Measurements from ENCODE around the gene CCDC9B. TPM values are rescaled to one million over a fixed set of nuclear protein-coding genes. Genes with fewer than 3 reads are reported as not detected.

The CCDC9B gene
- total and polyA plus RNA-seq, 2 of the 4 experiments (the other 2 are of a cell fraction), result 19.7 to 30.9 TPM

- no peak overlapping the region for H3K4me3 ChIP-seq (ENCODE audit: insufficient read depth, low read depth, low read length)
- H3K56ac ChIP-seq (ENCODE audit: extremely low read depth, insufficient read depth, low read length), result no peak overlapping the region
- H4K8ac ChIP-seq (ENCODE audit: low read depth in 2 of 2, low read length in 2 of 2), result no peak overlapping the region
- peaks cover 20% of the 10 kb centered on the region for H3K27me3 ChIP-seq (ENCODE audit: control insufficient read depth, insufficient read depth, low read length)
- BruUV-seq (replicated peaks), result no TSS peak
- H3K4ac ChIP-seq (ENCODE audit: low read depth, low read length), result no peak overlapping the region
- H3K9me1 ChIP-seq (ENCODE audit: insufficient read depth, low read length), result 0 out of 2 replicates have a peak, but pooled peaks cover 3% of the 10 kb centered on the region
- H4K5ac ChIP-seq (ENCODE audit: low read depth, low read length), result no peak overlapping the region
- H3K9me3 ChIP-seq (ENCODE audit: control insufficient read depth, insufficient read depth, low read length), result no peaks in the 10 kb centered on the region
- ChIA-PET CTCF (interaction anchor here (1.3 kb wide), 1 partner anchor 20 kb away, joined by 5 read pairs; no protein-coding TSS in a partner anchor), POLR2A (ENCODE audit: unreplicated experiment) (interaction anchor here (0.6 kb wide), 1 partner anchor 427 kb away, joined by 3 read pairs; no protein-coding TSS in a partner anchor)
- no peak overlapping the region for H2BK20ac ChIP-seq (ENCODE audit: low read depth, low read length)
- H2BK15ac ChIP-seq (ENCODE audit: low read depth, low read length), result no peak overlapping the region
- peaks cover 2% of the 10 kb centered on the region; the same call in 1 of the 2 replicates for H3K4me1 ChIP-seq (ENCODE audit: control insufficient read depth, insufficient read depth, low read length)
- dilution Hi-C loops (cut with HindIII; ENCODE audit: low sequenced_read_pairs, unreplicated experiment) (no loop called here), in situ Hi-C loops (cut with MboI; ENCODE audit: low sequenced_read_pairs) (no loop called here), intact Hi-C loops (cut with micrococcal nuclease) (no loop called here)
- no peaks in the 10 kb centered on the region for H3K79me1 ChIP-seq (ENCODE audit: low read depth in 1 of 2, low read length in 2 of 2)
- no peak overlapping the region for H2AK9ac ChIP-seq (replicated peaks; ENCODE audit: low read depth, low read length, poor library complexity)
- no peak overlapping the region for H2BK5ac ChIP-seq (ENCODE audit: low read depth, low read length, poor library complexity, severe bottlenecking)
- no peak overlapping the region for H3K27ac ChIP-seq (ENCODE audit: insufficient read depth, low read length)
- H4K91ac ChIP-seq (ENCODE audit: insufficient read depth, low read depth, low read length), result no peak overlapping the region
- H4K20me1 ChIP-seq (ENCODE audit: insufficient read depth, low read length), result no peaks in the 10 kb centered on the region
- ATAC-seq (ENCODE audit: low read depth), result no peak
- H2AK5ac ChIP-seq (ENCODE audit: low read depth, low read length), result no peak overlapping the region
- no peak overlapping the region for H3K14ac ChIP-seq (replicated peaks; ENCODE audit: low read depth, low read length)
- no peaks in the 10 kb centered on the region for H3K36me3 ChIP-seq (ENCODE audit: control insufficient read depth, insufficient read depth, low read length)
- no peak overlapping the region for H3K23ac ChIP-seq (ENCODE audit: low read depth, low read length)
- WGBS, 2 experiments (ENCODE audit: extremely low coverage in 2 of 2, insufficient read length in 1 of 2), result 100% methylated on average over 1 of the region's 6 CpGs; no CpG with 5 or more reads in 1 of the 2 experiments
- TF ChIP-seq POLR2A (IDR thresholded peaks at IDR 0.05; ENCODE audit: low read depth, low read length), result no peak
- no peak for TF ChIP-seq MXI1 (IDR thresholded peaks at IDR 0.05; ENCODE audit: borderline replicate concordance, low read depth, low read length)
- no peak for TF ChIP-seq BHLHE40 (IDR thresholded peaks at IDR 0.05; ENCODE audit: low read depth, low read length)
- no peak for TF ChIP-seq CEBPB (IDR thresholded peaks at IDR 0.05; ENCODE audit: low read depth, low read length)
- no peak for TF ChIP-seq RFX5 (IDR thresholded peaks at IDR 0.05; ENCODE audit: low read depth, low read length)
- TF ChIP-seq, protein P1, sequence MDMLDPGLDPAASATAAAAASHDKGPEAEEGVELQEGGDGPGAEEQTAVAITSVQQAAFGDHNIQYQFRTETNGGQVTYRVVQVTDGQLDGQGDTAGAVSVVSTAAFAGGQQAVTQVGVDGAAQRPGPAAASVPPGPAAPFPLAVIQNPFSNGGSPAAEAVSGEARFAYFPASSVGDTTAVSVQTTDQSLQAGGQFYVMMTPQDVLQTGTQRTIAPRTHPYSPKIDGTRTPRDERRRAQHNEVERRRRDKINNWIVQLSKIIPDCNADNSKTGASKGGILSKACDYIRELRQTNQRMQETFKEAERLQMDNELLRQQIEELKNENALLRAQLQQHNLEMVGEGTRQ (IDR thresholded peaks at IDR 0.05; ENCODE audit: low read depth, low read length), result no peak
- no peak for TF ChIP-seq SMC3 (IDR thresholded peaks at IDR 0.05; ENCODE audit: low read depth, low read length)
- TF ChIP-seq ELK1 (IDR thresholded peaks at IDR 0.05; ENCODE audit: borderline replicate concordance, low read depth, low read length), result no peak
- TF ChIP-seq FOS (IDR thresholded peaks at IDR 0.05; ENCODE audit: low read depth, low read length), result no peak
- no peak for TF ChIP-seq CHD1 (IDR thresholded peaks at IDR 0.05; ENCODE audit: low read depth, low read length)
- no peak for TF ChIP-seq NFE2L2 (IDR thresholded peaks at IDR 0.05; ENCODE audit: low read depth, low read length)
- TF ChIP-seq MAFK (IDR thresholded peaks at IDR 0.05; ENCODE audit: low read depth, low read length), result no peak
- TF ChIP-seq RCOR1 (IDR thresholded peaks at IDR 0.05; ENCODE audit: insufficient replicate concordance, low read length), result no peak
- TF ChIP-seq RAD21 (IDR thresholded peaks at IDR 0.05; ENCODE audit: low read length), result no peak
- TF ChIP-seq CTCF (conservative IDR thresholded peaks at IDR 0.05; ENCODE audit: low read depth, low read length), result no peak
- TF ChIP-seq MAZ (IDR thresholded peaks at IDR 0.05; ENCODE audit: borderline replicate concordance, low read depth, low read length), result no peak
- H2BK120ac ChIP-seq (ENCODE audit: low read depth, low read length), result no peak overlapping the region
- no peak overlapping the region for H2AFZ ChIP-seq (replicated peaks; ENCODE audit: low read length, poor library complexity)
- H3K4me2 ChIP-seq (ENCODE audit: low read depth, low read length), result no peak overlapping the region
- DNase-seq, result no peak
- H3K9ac ChIP-seq (ENCODE audit: low read depth, low read length), result no peak overlapping the region
- H3K18ac ChIP-seq (ENCODE audit: low read depth, low read length), result no peak overlapping the region
Observed at GRCh38 chr15:40364251-40364650, 23.5 kb upstream of the CCDC9B start.

Data from IMR-90 (cell line).